Muscle layer of colon (tissue), 2 donors: ENCODE measurements around the gene TCHHL1.

Source experiments
- H3K27ac ChIP-seq: one replicate; pipeline ENCODE4 v1.7.0; 2013; ENCODE audit warnings: low read depth, mild to moderate bottlenecking, low read length, moderate library complexity
- H3K27me3 ChIP-seq, 2 donors: one replicate each; pipeline ENCODE4 v1.7.0; 2013; ENCODE audit warnings: low read length in 2 of 2, mild to moderate bottlenecking in 2 of 2; ENCODE audit not compliant: insufficient read depth in 2 of 2, control insufficient read depth in 1 of 2
- H3K36me3 ChIP-seq: one replicate; pipeline ENCODE4 v1.7.0; 2013; ENCODE audit warnings: mild to moderate bottlenecking, low read length; ENCODE audit not compliant: insufficient read depth
- H3K4me1 ChIP-seq: one replicate; pipeline ENCODE4 v1.7.0; 2013; ENCODE audit warnings: mild to moderate bottlenecking, low read length; ENCODE audit not compliant: insufficient read depth
- H3K4me3 ChIP-seq, 2 donors: one replicate each; pipeline ENCODE4 v1.7.0; 2013; ENCODE audit warnings: low read length in 2 of 2, low read depth in 1 of 2, mild to moderate bottlenecking in 1 of 2, moderate library complexity in 1 of 2
- H3K9ac ChIP-seq: one replicate; pipeline ENCODE4 v1.7.0; 2013; ENCODE audit warnings: low read length
- H3K9me3 ChIP-seq: one replicate; pipeline ENCODE4 v1.7.0; 2013; ENCODE audit warnings: mild to moderate bottlenecking, low read length
- donor health status: abdominal sarcoma.
- donor health status: Adenocarcinoma of cecum.

The TCHHL1 gene

DNA sequence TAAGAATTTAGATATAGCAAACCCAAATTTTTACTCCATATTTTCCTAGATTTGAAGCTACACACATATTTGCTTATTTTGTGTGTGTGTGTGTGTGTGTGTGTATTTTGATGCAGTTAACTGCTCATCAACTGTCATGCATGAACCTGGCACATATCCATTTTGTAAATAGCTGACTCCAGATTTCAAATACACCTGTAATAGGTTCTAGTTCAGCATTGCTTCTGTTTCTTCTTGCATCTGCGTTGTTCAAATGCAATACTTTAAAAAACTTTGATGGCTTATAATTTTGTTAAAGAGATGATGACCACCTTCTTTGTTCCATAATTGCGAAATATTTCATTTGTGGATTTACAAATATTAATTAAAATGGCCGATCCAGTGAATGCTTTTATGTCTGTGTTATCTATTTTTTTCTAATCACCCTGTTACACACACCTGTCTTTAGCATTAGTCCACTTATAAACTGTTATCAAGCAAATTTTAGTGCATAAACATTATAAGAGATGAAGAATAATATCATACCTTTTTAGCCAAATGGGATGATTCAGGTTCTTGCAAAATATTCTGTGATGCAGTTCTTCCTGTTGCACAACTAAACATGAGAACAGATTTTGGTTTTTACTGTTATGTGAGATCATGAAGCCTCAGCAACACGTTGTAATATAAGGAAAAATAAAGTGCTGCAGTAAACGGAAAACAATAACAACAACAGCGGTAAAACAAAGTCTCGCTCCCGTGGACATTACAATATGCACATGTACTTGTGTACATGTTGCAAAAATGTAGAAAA lies 39.4 kb downstream of the TCHHL1 start:
- Histone ChIP-seq H3K27me3 (no peaks in the 10 kb centered on the region), H3K36me3 (no peaks in the 10 kb centered on the region), H3K4me3 (no peak overlapping the region), H3K9ac (no peak overlapping the region), H3K4me1 (peaks cover 17% of the 10 kb centered on the region), H3K27ac (no peak overlapping the region), H3K9me3 (no peaks in the 10 kb centered on the region)

DNA sequence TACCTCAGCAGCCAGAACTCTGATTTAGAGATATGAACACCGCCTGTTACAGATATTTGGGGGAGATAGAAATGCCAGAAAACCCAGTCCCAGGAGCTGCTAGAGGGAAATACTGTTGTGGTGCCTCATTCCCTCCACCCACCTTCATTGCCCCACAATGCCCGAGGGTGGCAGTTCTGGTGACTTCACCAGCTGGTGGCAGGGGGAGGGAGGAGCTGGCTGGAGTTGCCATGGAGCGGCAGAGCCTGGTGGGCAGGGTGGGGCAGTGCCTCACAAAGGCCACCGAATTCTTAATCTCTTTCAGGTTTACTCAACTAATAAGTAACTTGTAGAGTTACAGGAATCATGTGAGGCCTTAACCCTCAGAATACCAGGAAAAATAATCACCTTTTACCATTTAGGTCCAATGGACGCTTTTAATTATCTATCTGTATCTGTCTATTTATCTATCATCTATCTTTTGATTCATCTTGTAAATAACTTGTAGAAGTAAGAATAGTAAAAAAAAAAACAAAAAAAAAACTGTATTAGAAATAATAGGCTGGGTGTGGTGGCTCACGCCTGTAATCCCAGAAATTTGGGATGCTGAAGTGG lies 40.4 kb downstream of the TCHHL1 start:
- Histone ChIP-seq H3K4me3 (peak overlapping the region in 1 of 2 donors; percentile 53), H3K27me3 (no peaks in the 10 kb centered on the region), H3K9me3 (no peaks in the 10 kb centered on the region), H3K36me3 (no peaks in the 10 kb centered on the region), H3K9ac (peak overlapping the region; percentile 52), H3K4me1 (peaks cover 17% of the 10 kb centered on the region), H3K27ac (peak overlapping the region; percentile 90)

- Histone ChIP-seq H3K9ac (peak overlapping the region; percentile 52), H3K4me3 (peak overlapping the region in 1 of 2 donors; percentile 53), H3K27me3 (no peaks in the 10 kb centered on the region), H3K4me1 (peaks cover 17% of the 10 kb centered on the region), H3K27ac (peak overlapping the region; percentile 90), H3K9me3 (no peaks in the 10 kb centered on the region), H3K36me3 (no peaks in the 10 kb centered on the region)
Observed at GRCh38 chr1:152047730-152048415, 41.0 kb downstream of the TCHHL1 start.

DNA sequence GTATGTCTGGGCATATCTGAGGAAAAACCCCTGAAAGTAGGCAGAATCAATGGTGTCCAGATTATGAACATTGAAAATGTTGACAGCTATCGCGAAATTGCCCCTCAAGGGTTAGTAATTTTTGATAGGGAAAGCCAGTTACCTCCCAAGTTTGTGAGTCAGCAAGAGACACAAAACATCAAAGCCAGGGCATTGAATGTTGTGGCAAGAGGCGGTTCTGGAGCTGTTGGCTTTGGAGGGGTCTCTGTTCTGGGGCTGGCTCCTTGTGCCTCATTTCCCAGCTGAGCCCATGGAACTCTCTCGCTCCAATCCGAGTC lies 41.5 kb downstream of the TCHHL1 start:
- H3K36me3 ChIP-seq: no peaks in the 10 kb centered on the region
- H3K4me3 ChIP-seq: peak overlapping the region in 1 of 2 donors; percentile 53

GRCh38 chr1:152044386-152044785 lies 44.5 kb downstream of the TCHHL1 start:
- H3K36me3 ChIP-seq: no peaks in the 10 kb centered on the region

More for the DNA sequence above, 41.5 kb downstream of the TCHHL1 start:
- Histone ChIP-seq H3K9me3 (no peaks in the 10 kb centered on the region), H3K9ac (peak overlapping the region; percentile 52), H3K27me3 (no peaks in the 10 kb centered on the region), H3K4me1 (peaks cover 17% of the 10 kb centered on the region), H3K27ac (peak overlapping the region; percentile 90)

GRCh38 chr1:152043870-152044269 lies 45.0 kb downstream of the TCHHL1 start:
- Histone ChIP-seq H3K9me3 (no peaks in the 10 kb centered on the region), H3K4me3 (no peak overlapping the region), H3K36me3 (no peaks in the 10 kb centered on the region), H3K9ac (no peak overlapping the region), H3K27me3 (no peaks in the 10 kb centered on the region), H3K4me1 (peaks cover 17% of the 10 kb centered on the region), H3K27ac (no peak overlapping the region)

More at GRCh38 chr1:152044386-152044785, 44.5 kb downstream of the TCHHL1 start:
- H3K9ac ChIP-seq: no peak overlapping the region
- H3K27me3 ChIP-seq: no peaks in the 10 kb centered on the region
- no peaks in the 10 kb centered on the region for H3K9me3 ChIP-seq
- H3K27ac ChIP-seq: no peak overlapping the region
- peaks cover 17% of the 10 kb centered on the region for H3K4me1 ChIP-seq
- no peak overlapping the region for H3K4me3 ChIP-seq

DNA sequence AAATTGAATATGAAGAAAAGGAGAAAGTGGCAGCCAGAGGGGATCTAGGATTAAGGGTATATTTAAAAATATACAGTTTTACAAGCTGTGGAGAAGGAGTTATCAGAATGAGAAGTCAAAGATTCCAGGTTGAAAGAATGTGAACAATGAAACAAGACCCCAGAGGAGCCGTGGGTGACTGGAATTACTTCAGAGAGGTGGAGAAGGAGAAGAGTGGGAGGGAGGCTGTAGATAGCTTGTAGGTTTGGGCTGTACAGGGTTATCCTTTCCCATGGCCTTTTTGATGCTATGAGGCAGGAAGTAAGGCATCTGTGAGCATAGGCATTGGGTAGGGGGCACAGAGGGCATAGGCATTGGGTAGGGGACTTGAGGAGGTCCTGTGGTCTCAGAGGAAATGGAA lies 46.8 kb downstream of the TCHHL1 start:
- no peaks in the 10 kb centered on the region for H3K9me3 ChIP-seq
- no peak overlapping the region for H3K27ac ChIP-seq
- no peaks in the 10 kb centered on the region for H3K36me3 ChIP-seq
- peaks cover 4% of the 10 kb centered on the region for H3K4me1 ChIP-seq
- H3K27me3 ChIP-seq: no peaks in the 10 kb centered on the region
- no peak overlapping the region for H3K9ac ChIP-seq
- no peak overlapping the region for H3K4me3 ChIP-seq

DNA sequence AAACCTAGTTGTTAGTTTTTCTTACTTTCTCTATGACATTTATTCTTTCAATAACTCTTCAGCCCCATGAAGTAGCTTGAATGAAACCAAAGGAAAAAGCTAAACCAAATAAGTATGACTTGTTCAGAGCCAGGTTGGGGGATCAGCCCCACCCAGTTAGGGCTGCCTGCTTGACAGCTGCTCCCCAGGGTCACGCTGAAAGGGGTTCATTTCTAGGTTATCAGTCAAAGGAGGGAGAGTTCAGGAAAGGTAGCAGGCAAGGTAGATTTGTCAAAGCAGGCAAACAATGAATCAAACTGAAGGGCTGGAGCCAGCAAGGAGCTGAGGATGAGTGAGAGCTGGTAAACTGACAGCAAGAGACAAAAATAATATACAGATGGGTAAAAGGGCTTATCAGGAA lies 49.0 kb downstream of the TCHHL1 start:
- Histone ChIP-seq H3K27me3 (no peaks in the 10 kb centered on the region), H3K36me3 (no peaks in the 10 kb centered on the region), H3K9me3 (no peaks in the 10 kb centered on the region), H3K9ac (no peak overlapping the region), H3K27ac (no peak overlapping the region), H3K4me1 (peaks cover 15% of the 10 kb centered on the region), H3K4me3 (no peak overlapping the region)

DNA sequence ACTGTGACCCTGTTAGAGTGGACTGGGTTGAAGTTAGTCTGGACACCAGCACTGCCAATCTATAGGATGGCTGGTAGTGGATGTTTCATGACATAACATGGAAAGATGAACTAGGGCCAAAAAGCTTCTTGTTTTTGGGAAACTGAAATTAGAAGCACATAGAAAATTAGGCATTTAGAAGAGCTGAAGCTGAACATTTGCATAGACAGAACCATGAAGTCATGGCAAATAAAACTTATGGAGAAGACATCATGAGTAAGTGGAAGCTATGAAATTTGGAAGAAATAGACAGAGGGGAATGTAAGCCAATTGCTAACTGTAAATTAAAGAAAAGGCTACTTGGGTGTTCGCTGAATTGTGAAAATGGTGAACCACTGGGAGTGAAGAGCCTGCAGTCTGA lies 49.4 kb downstream of the TCHHL1 start:
- Histone ChIP-seq H3K4me3 (no peak overlapping the region), H3K4me1 (peaks cover 19% of the 10 kb centered on the region), H3K9ac (no peak overlapping the region), H3K27ac (no peak overlapping the region), H3K27me3 (no peaks in the 10 kb centered on the region), H3K36me3 (no peaks in the 10 kb centered on the region), H3K9me3 (no peaks in the 10 kb centered on the region)

- Histone ChIP-seq H3K36me3 (no peaks in the 10 kb centered on the region), H3K27me3 (no peaks in the 10 kb centered on the region), H3K27ac (no peak overlapping the region), H3K4me3 (no peak overlapping the region), H3K4me1 (peaks cover 24% of the 10 kb centered on the region), H3K9me3 (no peaks in the 10 kb centered on the region), H3K9ac (no peak overlapping the region)
Observed at GRCh38 chr1:152038871-152039270, 50.0 kb downstream of the TCHHL1 start.

GRCh38 chr1:152036267-152037216 lies 52.3 kb downstream of the TCHHL1 start, which contains the start of gene S100A11:
Gene S100A11 (minus strand): TSS chr1:152037004. CDS start chr1:152036915, 89 bp downstream.
- Histone ChIP-seq H3K9ac (peak within 1 kb of the TSS; percentile 72), H3K9me3 (no peaks in the 10 kb centered on the region), H3K4me1 (peaks cover 24% of the 10 kb centered on the region), H3K4me3 (peak within 1 kb of the TSS; percentile 78 to 83), H3K36me3 (peaks cover 22% of the 10 kb centered on the region), H3K27ac (peak within 1 kb of the TSS; percentile 96), H3K27me3 (no peaks in the 10 kb centered on the region)
